Measurements from ENCODE around the gene CALCR.

DNA sequence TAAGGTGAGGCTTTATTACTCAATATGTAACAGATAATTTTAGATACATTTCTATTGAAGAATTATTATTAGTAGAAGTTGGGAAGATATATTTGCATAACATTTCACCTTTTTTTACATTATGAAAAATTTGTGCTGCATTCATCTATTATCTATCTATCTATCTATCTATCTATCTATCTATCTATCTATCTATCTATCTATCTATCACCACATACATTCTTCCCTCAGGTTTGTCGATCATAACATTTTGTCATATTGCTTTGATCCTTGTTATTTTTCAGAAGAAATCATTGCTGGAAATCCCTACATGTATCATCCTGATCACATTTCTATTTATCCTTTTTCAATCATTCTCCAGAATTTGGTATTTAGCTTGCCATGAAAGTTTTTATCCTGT, 49.3 kb upstream of the CALCR start:
- no peak for TF ChIP-seq POLR2AphosphoS5 (IDR thresholded peaks at IDR 0.05; ENCODE audit: low read depth, low read length)
- TF ChIP-seq POLR2A (IDR thresholded peaks at IDR 0.05; ENCODE audit: low read depth, low read length) = no peak
- no peak for TF ChIP-seq TAF1 (IDR thresholded peaks at IDR 0.05; ENCODE audit: borderline replicate concordance, low read depth, low read length)
